Liver (tissue), 9 donors: ENCODE results near the gene PDLIM7. TPM values are rescaled to one million over a fixed set of nuclear protein-coding genes. Genes with fewer than 3 reads are reported as not detected.

ENCODE experiments used
- DNase-seq: peaks from one replicate; pipeline ENCODE4 v3.0.0-alpha.2; 2017; ENCODE audit warnings: low spot score
- H3K27ac ChIP-seq, 2 donors: one replicate each; pipeline ENCODE4 v1.7.0; 2013; ENCODE audit warnings: inconsistent platforms in 2 of 2, low read length in 2 of 2, control low read depth in 1 of 2, low read depth in 1 of 2, mild to moderate bottlenecking in 1 of 2
- H3K27me3 ChIP-seq, 4 donors: one replicate each; pipeline versions ENCODE4 v1.6.1 to v1.7.0; 2013; ENCODE audit warnings: low read length in 3 of 4, inconsistent platforms in 1 of 4, mild to moderate bottlenecking in 1 of 4, moderate library complexity in 1 of 4; ENCODE audit not compliant: control insufficient read depth in 4 of 4, insufficient read depth in 4 of 4
- H3K36me3 ChIP-seq, 4 donors: one replicate each; pipeline versions ENCODE4 v1.6.1 to v1.7.0; 2013; ENCODE audit warnings: low read length in 3 of 4, mild to moderate bottlenecking in 3 of 4, low read depth in 1 of 4, moderate library complexity in 1 of 4; ENCODE audit not compliant: control insufficient read depth in 4 of 4, insufficient read depth in 3 of 4
- H3K4me1 ChIP-seq, 4 donors: one replicate each; pipeline versions ENCODE4 v1.6.1 to v1.7.0; 2013; ENCODE audit warnings: low read length in 3 of 4, mild to moderate bottlenecking in 3 of 4, moderate library complexity in 1 of 4; ENCODE audit not compliant: control insufficient read depth in 4 of 4, insufficient read depth in 4 of 4
- H3K4me3 ChIP-seq, 3 donors: one replicate each; pipeline versions ENCODE4 v1.6.1 to v1.7.0; 2013; ENCODE audit warnings: low read length in 3 of 3, control low read depth in 1 of 3, low read depth in 1 of 3, mild to moderate bottlenecking in 1 of 3
- H3K9ac ChIP-seq, 2 donors: one replicate each; pipeline ENCODE4 v1.7.0; 2013; ENCODE audit warnings: low read length in 2 of 2, mild to moderate bottlenecking in 2 of 2, moderate library complexity in 2 of 2, control low read depth in 1 of 2, low read depth in 1 of 2
- H3K9me3 ChIP-seq, 4 donors: one replicate each; pipeline versions ENCODE4 v1.6.1 to v1.7.0; 2013; ENCODE audit warnings: low read length in 3 of 4; ENCODE audit not compliant: control insufficient read depth in 4 of 4
- ATF3 ChIP-seq: IDR thresholded peaks from 2 replicates; pipeline ENCODE4 v1.6.1; 2016; ENCODE audit warnings: antibody characterized with exemption
- CTCF ChIP-seq: fragments of 150-350 bp; IDR thresholded peaks from 2 replicates; pipeline ENCODE4 v1.5.1; 2017; ENCODE audit warnings: improper control_type of control experiment, low read depth, low read length; ENCODE audit not compliant: missing input control
- EGR1 ChIP-seq, 2 donors: IDR thresholded peaks; 2 replicates each; pipeline ENCODE4 v1.6.1; 2016 to 2018; ENCODE audit warnings: antibody characterized with exemption in 2 of 2, low read depth in 2 of 2
- FOXA1 ChIP-seq: IDR thresholded peaks from 2 replicates; pipeline ENCODE4 v1.6.1; 2016; ENCODE audit warnings: antibody characterized with exemption
- FOXA2 ChIP-seq: IDR thresholded peaks from 2 replicates; pipeline ENCODE4 v1.6.1; 2016; ENCODE audit warnings: antibody characterized with exemption
- GABPA ChIP-seq, 2 donors: IDR thresholded peaks in 1 of 2; conservative IDR thresholded peaks in 1 of 2; 2 replicates each; pipeline ENCODE4 v1.6.1; 2016; ENCODE audit warnings: antibody characterized with exemption in 2 of 2, mild to moderate bottlenecking in 1 of 2, moderate library complexity in 1 of 2
- HNF4A ChIP-seq, 2 donors: conservative IDR thresholded peaks; 2 replicates each; pipeline ENCODE4 v1.6.1; 2016; ENCODE audit warnings: antibody characterized with exemption in 2 of 2, mild to moderate bottlenecking in 2 of 2
- HNF4G ChIP-seq: IDR thresholded peaks from 2 replicates; pipeline ENCODE4 v1.6.1; 2016; ENCODE audit warnings: antibody characterized with exemption
- JUND ChIP-seq, 2 donors: IDR thresholded peaks; 2 replicates each; pipeline ENCODE4 v1.6.1; 2016; ENCODE audit warnings: antibody characterized with exemption in 2 of 2
- MAX ChIP-seq: IDR thresholded peaks from 2 replicates; pipeline ENCODE4 v1.6.1; 2016; ENCODE audit warnings: antibody characterized with exemption
- NR2F2 ChIP-seq: IDR thresholded peaks from 2 replicates; pipeline ENCODE4 v1.6.1; 2016; ENCODE audit warnings: antibody characterized with exemption
- RAD21 ChIP-seq, 2 donors: IDR thresholded peaks; 2 replicates each; pipeline ENCODE4 v1.6.1; 2016; ENCODE audit warnings: antibody characterized with exemption in 2 of 2, mild to moderate bottlenecking in 2 of 2
- RXRA ChIP-seq, 2 donors: IDR thresholded peaks; 2 replicates each; pipeline ENCODE4 v1.6.1; 2017 to 2018; ENCODE audit warnings: antibody characterized with exemption in 2 of 2, mild to moderate bottlenecking in 1 of 2
- SP1 ChIP-seq: IDR thresholded peaks from 2 replicates; pipeline ENCODE4 v1.6.1; 2018; ENCODE audit warnings: antibody characterized with exemption, mild to moderate bottlenecking
- TAF1 ChIP-seq: conservative IDR thresholded peaks from 2 replicates; pipeline ENCODE4 v1.6.1; 2016; ENCODE audit warnings: antibody characterized with exemption, mild to moderate bottlenecking
- YY1 ChIP-seq: IDR thresholded peaks from 2 replicates; pipeline ENCODE4 v1.6.1; 2016; ENCODE audit warnings: antibody characterized with exemption, mild to moderate bottlenecking
- ZBTB33 ChIP-seq: IDR thresholded peaks from 2 replicates; pipeline ENCODE4 v1.6.1; 2016; ENCODE audit warnings: antibody characterized with exemption
- WGBS: extraction: QIAGEN DNeasy Blood & Tissue Kit; methylation state at CpG from one replicate; pipeline ENCODE4 v1.1.7; 2013; 5-methylcytosine and 5-hydroxymethylcytosine counted together
- polyA plus RNA-seq, 2 donors: library from polyadenylated mRNA; stranded (reverse) in 1 of 2; unstranded in 1 of 2; fragments of 200-250 nt in 1 of 2; fragments of >200 nt in 1 of 2; fragmentation: Nextera tagmentation in 1 of 2; extraction: Ambion mirVana in 1 of 2; gene quantifications; one replicate each; pipeline versions ENCODE4 v1.2.1 to v1.2.3, GENCODE V29; 2013 to 2015
- total RNA-seq, 2 donors: library from RNA; depleted of rRNA; stranded (reverse); fragments of >200 nt; gene quantifications; one replicate each; pipeline ENCODE4 v1.2.3, GENCODE V29; 2014
- donor health status: healthy.
- donor health status: healthy.
- donor health status: healthy.
- donor health status: healthy.
- donor health status: healthy.

PDLIM7 gene
- total and polyA plus RNA-seq, 4 donors, result 5.5 to 36.0 (median 8.5) TPM

GRCh38 chr5:177508837-177509236 lies 11.4 kb upstream of the PDLIM7 start:
- peak; percentile 53 for DNase-seq
- Histone ChIP-seq H3K4me1 (peaks cover 0 to 9% (median under 1%) of the 10 kb centered on the region in 4 donors), H3K9me3 (no peaks in the 10 kb centered on the region), H3K36me3 (peaks cover 4 to 31% (median 9%) of the 10 kb centered on the region in 4 donors), H3K27me3 (no peaks in the 10 kb centered on the region), H3K27ac (peak overlapping the region; percentile 16 to 81), H3K9ac (peak overlapping the region in 1 of 2 donors; percentile 22), H3K4me3 (peak overlapping the region; percentile 6 to 17 (median 9))
- TF ChIP-seq CTCF (no peak), GABPA (IDR thresholded peaks at IDR 0.05 in 1 of 2, conservative IDR thresholded peaks at IDR 0.05 in 1 of 2) (no peak), ZBTB33 (no peak), JUND (IDR thresholded peaks at IDR 0.05) (no peak), NR2F2 (no peak), ATF3 (no peak), FOXA2 (no peak), FOXA1 (no peak), TAF1 (no peak)
- 67% methylated on average over 8 of the region's 8 CpGs for WGBS

GRCh38 chr5:177508221-177508611 lies 10.8 kb upstream of the PDLIM7 start:
- H3K9ac ChIP-seq, result no peak overlapping the region
- peaks cover 0 to 8% (median under 1%) of the 10 kb centered on the region in 4 donors for H3K4me1 ChIP-seq
- DNase-seq, result no peak
- H3K4me3 ChIP-seq, result peak overlapping the region in 1 of 3 donors; percentile 17
- 85% methylated on average over 26 of the region's 26 CpGs for WGBS
- H3K9me3 ChIP-seq, result no peaks in the 10 kb centered on the region
- H3K27ac ChIP-seq, result peak overlapping the region in 1 of 2 donors; percentile 81
- peaks cover 3 to 26% (median 7%) of the 10 kb centered on the region in 4 donors for H3K36me3 ChIP-seq
- no peaks in the 10 kb centered on the region for H3K27me3 ChIP-seq
- no peak for TF ChIP-seq GABPA (IDR thresholded peaks at IDR 0.05 in 1 of 2, conservative IDR thresholded peaks at IDR 0.05 in 1 of 2)
- TF ChIP-seq NR2F2, result no peak

- 80% methylated on average over 17 of the region's 17 CpGs for WGBS
- H3K4me3 ChIP-seq, result no peak overlapping the region
- H3K9me3 ChIP-seq, result no peaks in the 10 kb centered on the region
- H3K27ac ChIP-seq, result peak overlapping the region in 1 of 2 donors; percentile 81
- H3K27me3 ChIP-seq, result no peaks in the 10 kb centered on the region
- H3K9ac ChIP-seq, result no peak overlapping the region
- H3K36me3 ChIP-seq, result peaks cover 3 to 21% (median 5%) of the 10 kb centered on the region in 4 donors
- peaks cover 0 to 3% (median 0%) of the 10 kb centered on the region in 4 donors for H3K4me1 ChIP-seq
- no peak for DNase-seq
- no peak for TF ChIP-seq CTCF
- TF ChIP-seq ZBTB33, result no peak
- no peak for TF ChIP-seq RXRA (IDR thresholded peaks at IDR 0.05)
- no peak for TF ChIP-seq JUND (IDR thresholded peaks at IDR 0.05)
- no peak for TF ChIP-seq GABPA (IDR thresholded peaks at IDR 0.05 in 1 of 2, conservative IDR thresholded peaks at IDR 0.05 in 1 of 2)
- TF ChIP-seq EGR1 (IDR thresholded peaks at IDR 0.05; ENCODE audit: low read depth in 2 of 2), result no peak
- no peak for TF ChIP-seq TAF1
- TF ChIP-seq RAD21 (IDR thresholded peaks at IDR 0.05), result no peak
- TF ChIP-seq YY1, result no peak
- TF ChIP-seq HNF4A (conservative IDR thresholded peaks at IDR 0.05), result no peak
- no peak for TF ChIP-seq HNF4G
- no peak for TF ChIP-seq FOXA1
- TF ChIP-seq MAX, result no peak
- TF ChIP-seq SP1, result no peak
- no peak for TF ChIP-seq FOXA2
These were observed 10.3 kb upstream of the PDLIM7 start for GRCh38 chr5:177507596-177508220.
